ENCODE measurements around the gene IST1. TPM values are rescaled to one million over a fixed set of nuclear protein-coding genes. Genes with fewer than 3 reads are reported as not detected.

Gene IST1
- total and polyA plus RNA-seq, 9 of the 15 experiments (the other 6 are each of a cell fraction or from before 2014, with no cell fraction given): 135 to 334 (median 188) TPM

DNA sequence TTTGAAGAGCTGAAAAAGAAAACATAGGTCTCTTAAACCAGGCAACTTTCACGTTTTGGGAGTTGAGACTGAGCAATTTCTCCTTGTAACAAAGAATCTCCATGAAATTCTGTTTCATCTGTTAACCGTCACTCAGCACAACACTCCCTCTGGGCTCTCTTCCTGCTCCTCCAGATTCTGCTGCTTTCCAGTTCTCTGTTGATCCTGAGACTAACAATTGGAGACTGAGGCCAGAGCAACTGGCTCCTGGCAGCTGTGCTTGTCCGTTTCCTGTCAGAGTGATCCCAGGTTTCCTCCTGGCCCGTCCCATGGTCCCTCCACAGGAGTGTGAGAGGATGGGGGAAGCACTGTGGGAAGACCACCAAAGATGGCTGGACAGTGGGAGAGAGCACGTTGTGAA is 32.5 kb downstream of the IST1 start:
- POLR2A ChIA-PET: interaction anchor here (0.6 to 2.3 kb wide), 5 partner anchors 11 to 110 kb away, joined by 3 to 26 read pairs (median 6); no protein-coding TSS in a partner anchor
- no TSS peak for BruUV-seq (replicated peaks)
- Histone ChIP-seq H3K79me2 (ENCODE audit: control insufficient read depth, insufficient read depth, low read length) (peaks cover 8% of the 10 kb centered on the region; the same call in 2 of the 3 replicates), H4K20me1 (replicated peaks; ENCODE audit: control insufficient read depth, insufficient read depth, low read length) (no peaks in the 10 kb centered on the region; the same call in 1 of the 2 replicates), H3K4me2 (ENCODE audit: insufficient read depth, low read length) (no peak overlapping the region), H3K27me3 (ENCODE audit: control insufficient read depth in 2 of 2, insufficient read depth in 2 of 2, low read length in 2 of 2) (no peaks in the 10 kb centered on the region), H3K36me3 (ENCODE audit: control insufficient read depth, insufficient read depth, low read length) (peaks cover 76% of the 10 kb centered on the region), H2AFZ (ENCODE audit: low read depth, low read length) (no peak overlapping the region), H3K9me3 (replicated peaks; ENCODE audit: control insufficient read depth, insufficient read depth, low read depth, low read length) (no peaks in the 10 kb centered on the region), H3K9me1 (ENCODE audit: control insufficient read depth, insufficient read depth, low read length) (no peaks in the 10 kb centered on the region), H3K4me3 (no peak overlapping the region), H3K9ac (ENCODE audit: insufficient read depth in 1 of 2, low read depth in 2 of 2, low read length in 2 of 2) (no peak overlapping the region), H3K4me1 (replicated peaks in 1 of 2; ENCODE audit: control insufficient read depth in 2 of 2, insufficient read depth in 2 of 2, low read length in 2 of 2) (peaks cover 0 to 3% of the 10 kb centered on the region in 2 experiments; a peak in 2 of 5 replicates), H3K27ac (ENCODE audit: extremely low read depth, low read depth, low read length) (no peak overlapping the region)
- CTCF ChIA-PET (ENCODE audit: low intra/inter-chr PET ratio): interaction anchor here (0.7 kb wide), 1 partner anchor 68 kb away, joined by 4 read pairs; no protein-coding TSS in a partner anchor
- intact Hi-C loops (cut with micrococcal nuclease): no loop called here
- no peak for ATAC-seq
- in situ Hi-C loops (cut with MboI): no loop called here
- TF ChIP-seq, protein P1, sequence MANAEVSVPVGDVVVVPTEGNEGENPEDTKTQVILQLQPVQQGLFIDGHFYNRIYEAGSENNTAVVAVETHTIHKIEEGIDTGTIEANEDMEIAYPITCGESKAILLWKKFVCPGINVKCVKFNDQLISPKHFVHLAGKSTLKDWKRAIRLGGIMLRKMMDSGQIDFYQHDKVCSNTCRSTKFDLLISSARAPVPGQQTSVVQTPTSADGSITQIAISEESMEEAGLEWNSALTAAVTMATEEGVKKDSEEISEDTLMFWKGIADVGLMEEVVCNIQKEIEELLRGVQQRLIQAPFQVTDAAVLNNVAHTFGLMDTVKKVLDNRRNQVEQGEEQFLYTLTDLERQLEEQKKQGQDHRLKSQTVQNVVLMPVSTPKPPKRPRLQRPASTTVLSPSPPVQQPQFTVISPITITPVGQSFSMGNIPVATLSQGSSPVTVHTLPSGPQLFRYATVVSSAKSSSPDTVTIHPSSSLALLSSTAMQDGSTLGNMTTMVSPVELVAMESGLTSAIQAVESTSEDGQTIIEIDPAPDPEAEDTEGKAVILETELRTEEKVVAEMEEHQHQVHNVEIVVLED (CRISPR knock-in tag; IDR thresholded peaks at IDR 0.05): no peak
- TF ChIP-seq KAT2B (IDR thresholded peaks at IDR 0.05; ENCODE audit: low read depth, low read length): no peak
- TF ChIP-seq KLF16 (IDR thresholded peaks at IDR 0.05): no peak
- TF ChIP-seq SAFB2 (IDR thresholded peaks at IDR 0.05; ENCODE audit: borderline replicate concordance, low read depth, low read length, severe bottlenecking): no peak
- TF ChIP-seq, protein P2, sequence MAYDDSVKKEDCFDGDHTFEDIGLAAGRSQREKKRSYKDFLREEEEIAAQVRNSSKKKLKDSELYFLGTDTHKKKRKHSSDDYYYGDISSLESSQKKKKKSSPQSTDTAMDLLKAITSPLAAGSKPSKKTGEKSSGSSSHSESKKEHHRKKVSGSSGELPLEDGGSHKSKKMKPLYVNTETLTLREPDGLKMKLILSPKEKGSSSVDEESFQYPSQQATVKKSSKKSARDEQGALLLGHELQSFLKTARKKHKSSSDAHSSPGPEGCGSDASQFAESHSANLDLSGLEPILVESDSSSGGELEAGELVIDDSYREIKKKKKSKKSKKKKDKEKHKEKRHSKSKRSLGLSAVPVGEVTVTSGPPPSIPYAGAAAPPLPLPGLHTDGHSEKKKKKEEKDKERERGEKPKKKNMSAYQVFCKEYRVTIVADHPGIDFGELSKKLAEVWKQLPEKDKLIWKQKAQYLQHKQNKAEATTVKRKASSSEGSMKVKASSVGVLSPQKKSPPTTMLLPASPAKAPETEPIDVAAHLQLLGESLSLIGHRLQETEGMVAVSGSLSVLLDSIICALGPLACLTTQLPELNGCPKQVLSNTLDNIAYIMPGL (CRISPR knock-in tag; IDR thresholded peaks at IDR 0.05): no peak
- TF ChIP-seq GTF2E2 (tag; IDR thresholded peaks at IDR 0.05): no peak
- TF ChIP-seq, protein P3, sequence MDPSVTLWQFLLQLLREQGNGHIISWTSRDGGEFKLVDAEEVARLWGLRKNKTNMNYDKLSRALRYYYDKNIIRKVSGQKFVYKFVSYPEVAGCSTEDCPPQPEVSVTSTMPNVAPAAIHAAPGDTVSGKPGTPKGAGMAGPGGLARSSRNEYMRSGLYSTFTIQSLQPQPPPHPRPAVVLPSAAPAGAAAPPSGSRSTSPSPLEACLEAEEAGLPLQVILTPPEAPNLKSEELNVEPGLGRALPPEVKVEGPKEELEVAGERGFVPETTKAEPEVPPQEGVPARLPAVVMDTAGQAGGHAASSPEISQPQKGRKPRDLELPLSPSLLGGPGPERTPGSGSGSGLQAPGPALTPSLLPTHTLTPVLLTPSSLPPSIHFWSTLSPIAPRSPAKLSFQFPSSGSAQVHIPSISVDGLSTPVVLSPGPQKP (CRISPR knock-in tag; IDR thresholded peaks at IDR 0.05): no peak
- TF ChIP-seq NCOA1 (IDR thresholded peaks at IDR 0.05; ENCODE audit: low read depth): no peak
- TF ChIP-seq, protein P4, sequence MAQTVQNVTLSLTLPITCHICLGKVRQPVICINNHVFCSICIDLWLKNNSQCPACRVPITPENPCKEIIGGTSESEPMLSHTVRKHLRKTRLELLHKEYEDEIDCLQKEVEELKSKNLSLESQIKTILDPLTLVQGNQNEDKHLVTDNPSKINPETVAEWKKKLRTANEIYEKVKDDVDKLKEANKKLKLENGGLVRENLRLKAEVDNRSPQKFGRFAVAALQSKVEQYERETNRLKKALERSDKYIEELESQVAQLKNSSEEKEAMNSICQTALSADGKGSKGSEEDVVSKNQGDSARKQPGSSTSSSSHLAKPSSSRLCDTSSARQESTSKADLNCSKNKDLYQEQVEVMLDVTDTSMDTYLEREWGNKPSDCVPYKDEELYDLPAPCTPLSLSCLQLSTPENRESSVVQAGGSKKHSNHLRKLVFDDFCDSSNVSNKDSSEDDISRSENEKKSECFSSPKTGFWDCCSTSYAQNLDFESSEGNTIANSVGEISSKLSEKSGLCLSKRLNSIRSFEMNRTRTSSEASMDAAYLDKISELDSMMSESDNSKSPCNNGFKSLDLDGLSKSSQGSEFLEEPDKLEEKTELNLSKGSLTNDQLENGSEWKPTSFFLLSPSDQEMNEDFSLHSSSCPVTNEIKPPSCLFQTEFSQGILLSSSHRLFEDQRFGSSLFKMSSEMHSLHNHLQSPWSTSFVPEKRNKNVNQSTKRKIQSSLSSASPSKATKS (CRISPR knock-in tag; IDR thresholded peaks at IDR 0.05): no peak
- TF ChIP-seq ZNF175 (CRISPR knock-in tag; IDR thresholded peaks at IDR 0.05; ENCODE audit: low read depth): no peak
- no peak for TF ChIP-seq HDAC8 (tag; IDR thresholded peaks at IDR 0.05)
- TF ChIP-seq RNF2 (IDR thresholded peaks at IDR 0.05): no peak
- 83% methylated on average over 4 of the region's 5 CpGs for WGBS (ENCODE audit: insufficient coverage, low coverage, missing lambda C conversion rate)
- DNase-seq (ENCODE audit: extremely low read depth in 1 of 4, low spot score in 3 of 4): no peak
- FAIRE-seq: no peak

Data from K562 (cell line).